Measurements from ENCODE around the gene CYB5R2.

Gene CYB5R2

DNA sequence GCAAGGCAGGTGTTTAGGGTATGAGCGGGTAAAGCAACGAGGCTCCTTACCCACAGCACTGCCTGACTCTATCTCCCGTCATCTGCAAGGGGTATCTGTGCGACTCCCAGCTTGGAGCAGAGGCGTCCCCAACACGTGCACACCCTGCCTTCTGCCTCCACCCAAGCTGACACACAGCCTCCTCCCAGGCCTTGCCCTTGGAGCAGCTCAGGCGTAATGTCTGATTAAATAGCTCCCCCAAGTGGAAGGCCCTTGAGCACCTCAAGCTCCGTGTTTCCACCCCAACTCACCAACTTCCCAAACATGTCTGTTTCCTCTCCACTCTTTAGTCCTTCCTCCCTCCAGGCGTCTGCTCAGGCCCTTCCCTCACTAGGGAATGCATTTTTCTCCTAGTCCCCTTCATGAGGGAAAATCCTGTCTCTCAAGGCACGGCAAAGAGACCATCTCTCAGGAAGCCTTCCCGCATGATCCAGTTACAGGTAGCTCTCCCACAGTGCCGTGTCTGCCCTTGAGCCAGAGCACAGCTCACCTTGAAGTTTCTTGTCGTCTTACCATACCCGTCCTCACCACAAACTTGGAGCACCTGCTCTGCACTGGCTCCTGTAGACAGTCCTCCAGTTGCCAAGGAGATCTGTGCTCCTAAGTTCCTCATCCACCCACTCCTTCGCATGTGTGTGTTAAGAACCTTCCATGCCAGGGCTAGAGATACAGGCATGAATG, 15.8 kb downstream of the CYB5R2 start:
- TF ChIP-seq, protein P1, sequence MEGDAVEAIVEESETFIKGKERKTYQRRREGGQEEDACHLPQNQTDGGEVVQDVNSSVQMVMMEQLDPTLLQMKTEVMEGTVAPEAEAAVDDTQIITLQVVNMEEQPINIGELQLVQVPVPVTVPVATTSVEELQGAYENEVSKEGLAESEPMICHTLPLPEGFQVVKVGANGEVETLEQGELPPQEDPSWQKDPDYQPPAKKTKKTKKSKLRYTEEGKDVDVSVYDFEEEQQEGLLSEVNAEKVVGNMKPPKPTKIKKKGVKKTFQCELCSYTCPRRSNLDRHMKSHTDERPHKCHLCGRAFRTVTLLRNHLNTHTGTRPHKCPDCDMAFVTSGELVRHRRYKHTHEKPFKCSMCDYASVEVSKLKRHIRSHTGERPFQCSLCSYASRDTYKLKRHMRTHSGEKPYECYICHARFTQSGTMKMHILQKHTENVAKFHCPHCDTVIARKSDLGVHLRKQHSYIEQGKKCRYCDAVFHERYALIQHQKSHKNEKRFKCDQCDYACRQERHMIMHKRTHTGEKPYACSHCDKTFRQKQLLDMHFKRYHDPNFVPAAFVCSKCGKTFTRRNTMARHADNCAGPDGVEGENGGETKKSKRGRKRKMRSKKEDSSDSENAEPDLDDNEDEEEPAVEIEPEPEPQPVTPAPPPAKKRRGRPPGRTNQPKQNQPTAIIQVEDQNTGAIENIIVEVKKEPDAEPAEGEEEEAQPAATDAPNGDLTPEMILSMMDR (IDR thresholded peaks at IDR 0.05; ENCODE audit: low read depth, low read length), result peak; percentile 71
- DNase-seq (ENCODE audit: extremely low read depth, low read depth), result peak; percentile 60

DNA sequence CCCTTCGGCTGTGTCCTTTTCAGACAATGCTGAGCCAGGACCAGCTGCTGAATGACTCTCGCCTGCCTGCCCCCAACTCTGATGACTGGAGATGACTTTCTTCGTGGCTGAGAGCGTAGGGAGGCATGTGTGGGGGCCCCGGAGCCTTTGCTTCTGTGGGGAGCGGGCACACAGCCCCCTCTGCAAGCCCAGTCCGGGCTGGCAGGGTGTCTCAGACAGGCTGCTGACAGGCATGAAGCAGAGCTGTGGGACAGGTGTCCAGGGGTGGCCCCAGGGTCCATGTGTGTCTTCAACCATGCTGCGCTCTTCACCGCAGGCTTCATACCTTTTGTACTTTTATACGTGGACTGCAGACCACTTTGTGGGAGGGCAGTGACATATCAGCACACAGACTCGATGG, 16.6 kb downstream of the CYB5R2 start:
- no peak for DNase-seq (ENCODE audit: extremely low read depth, low read depth)

GRCh38 chr11:7655253-7656217, 17.8 kb downstream of the CYB5R2 start:
- DNase-seq (ENCODE audit: extremely low read depth, low read depth), result no peak
- TF ChIP-seq, protein P1 (IDR thresholded peaks at IDR 0.05; ENCODE audit: low read depth, low read length), result no peak

More for the DNA sequence above, 16.6 kb downstream of the CYB5R2 start:
- TF ChIP-seq, protein P1 (IDR thresholded peaks at IDR 0.05; ENCODE audit: low read depth, low read length), result no peak

DNA sequence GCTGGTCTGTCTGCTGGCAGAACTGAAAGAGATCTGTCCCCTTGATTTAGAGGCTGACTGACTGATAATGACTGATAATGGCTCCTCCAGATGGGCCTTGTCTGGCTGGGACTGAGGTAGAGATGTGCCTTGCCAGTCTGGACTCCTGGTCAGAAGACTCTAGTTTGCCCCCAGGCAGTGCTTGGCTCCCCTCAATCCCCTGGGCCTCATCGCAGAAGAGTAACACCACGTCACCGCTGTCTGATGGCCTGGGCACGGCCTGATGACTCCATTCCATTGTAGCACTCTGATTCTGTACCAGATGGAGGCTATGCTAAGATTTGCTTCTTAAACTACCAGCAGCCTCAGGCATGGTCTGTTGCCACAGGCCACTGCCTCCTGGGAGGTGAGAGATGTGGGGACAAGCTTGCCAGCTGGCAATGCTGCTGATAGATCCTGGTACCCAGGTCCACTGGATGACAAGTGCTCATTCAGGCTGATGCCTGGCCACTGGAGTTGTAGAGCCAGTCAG, 19.1 kb downstream of the CYB5R2 start:
- DNase-seq (ENCODE audit: extremely low read depth, low read depth), result no peak
- TF ChIP-seq, protein P1 (IDR thresholded peaks at IDR 0.05; ENCODE audit: low read depth, low read length), result no peak

DNA sequence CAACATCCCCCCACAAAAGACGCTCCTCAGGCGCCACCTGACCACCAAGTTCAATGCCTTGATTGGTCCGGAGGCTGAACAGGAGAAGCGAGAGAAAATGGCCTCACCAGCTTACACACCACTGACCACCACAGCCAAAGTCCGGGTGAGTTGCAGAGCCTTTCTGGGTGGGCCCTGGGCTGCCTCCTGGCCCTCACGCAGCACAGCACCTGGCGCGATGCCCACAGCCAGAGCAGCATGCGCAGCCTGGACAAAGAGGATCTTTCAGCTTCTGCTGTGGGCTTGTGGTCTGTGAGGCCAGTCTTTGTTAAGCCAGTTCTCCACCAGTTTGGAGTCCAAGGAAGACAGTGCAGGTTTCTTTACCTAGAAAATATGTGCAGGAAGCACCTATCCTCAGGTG, 21.6 kb downstream of the CYB5R2 start:
- TF ChIP-seq, protein P1 (IDR thresholded peaks at IDR 0.05; ENCODE audit: low read depth, low read length), result no peak
- no peak for DNase-seq (ENCODE audit: extremely low read depth, low read depth)

DNA sequence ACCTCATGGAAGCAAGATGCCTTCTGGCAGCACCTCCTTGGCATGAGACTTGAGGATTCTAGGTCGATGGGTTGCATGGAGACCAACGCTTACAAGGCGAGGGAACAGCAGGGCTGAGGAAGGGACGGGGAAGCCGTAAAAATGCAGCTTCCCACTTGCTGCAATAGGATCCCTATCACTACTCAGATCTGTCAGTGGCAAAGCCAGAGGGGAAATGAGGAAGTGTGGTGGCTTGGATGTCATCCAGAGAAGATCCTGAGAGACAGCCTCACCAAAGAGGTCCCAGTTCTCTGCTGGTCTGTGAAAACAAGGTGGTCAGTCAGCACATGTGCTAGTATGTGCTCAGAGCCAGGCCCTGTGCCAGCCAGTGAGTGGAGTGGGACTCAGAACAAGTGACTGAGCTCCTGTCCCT, 22.2 kb downstream of the CYB5R2 start:
- no peak for DNase-seq (ENCODE audit: extremely low read depth, low read depth)
- TF ChIP-seq, protein P1 (IDR thresholded peaks at IDR 0.05; ENCODE audit: low read depth, low read length), result no peak

DNA sequence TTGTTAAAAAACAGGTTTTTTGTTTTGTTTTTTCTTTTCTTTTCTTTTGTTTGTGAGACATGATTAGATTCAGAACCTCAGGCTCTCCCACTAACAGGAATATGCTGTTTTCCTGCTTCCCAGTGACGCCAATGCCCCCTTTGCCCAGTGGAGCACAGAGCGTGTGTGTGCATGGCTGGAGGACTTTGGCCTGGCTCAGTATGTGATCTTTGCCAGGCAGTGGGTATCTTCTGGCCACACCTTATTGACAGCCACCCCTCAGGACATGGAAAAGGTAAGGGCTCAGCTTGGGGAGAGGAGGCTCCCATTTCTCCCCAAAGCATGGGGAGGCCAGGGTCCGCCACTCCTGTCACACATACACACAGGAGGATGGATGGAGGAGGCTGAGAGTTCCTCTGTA, 25.0 kb downstream of the CYB5R2 start:
- TF ChIP-seq, protein P1 (IDR thresholded peaks at IDR 0.05; ENCODE audit: low read depth, low read length), result no peak

More for the DNA sequence above, 25.0 kb downstream of the CYB5R2 start:
- DNase-seq (ENCODE audit: extremely low read depth, low read depth), result no peak
